Measurements from ENCODE around the gene IMP3. TPM values are rescaled to one million over a fixed set of nuclear protein-coding genes. Genes with fewer than 3 reads are reported as not detected.

The IMP3 gene
- total and polyA plus RNA-seq, 8 donors = 38.6 to 69.9 (median 45.1) TPM

DNA sequence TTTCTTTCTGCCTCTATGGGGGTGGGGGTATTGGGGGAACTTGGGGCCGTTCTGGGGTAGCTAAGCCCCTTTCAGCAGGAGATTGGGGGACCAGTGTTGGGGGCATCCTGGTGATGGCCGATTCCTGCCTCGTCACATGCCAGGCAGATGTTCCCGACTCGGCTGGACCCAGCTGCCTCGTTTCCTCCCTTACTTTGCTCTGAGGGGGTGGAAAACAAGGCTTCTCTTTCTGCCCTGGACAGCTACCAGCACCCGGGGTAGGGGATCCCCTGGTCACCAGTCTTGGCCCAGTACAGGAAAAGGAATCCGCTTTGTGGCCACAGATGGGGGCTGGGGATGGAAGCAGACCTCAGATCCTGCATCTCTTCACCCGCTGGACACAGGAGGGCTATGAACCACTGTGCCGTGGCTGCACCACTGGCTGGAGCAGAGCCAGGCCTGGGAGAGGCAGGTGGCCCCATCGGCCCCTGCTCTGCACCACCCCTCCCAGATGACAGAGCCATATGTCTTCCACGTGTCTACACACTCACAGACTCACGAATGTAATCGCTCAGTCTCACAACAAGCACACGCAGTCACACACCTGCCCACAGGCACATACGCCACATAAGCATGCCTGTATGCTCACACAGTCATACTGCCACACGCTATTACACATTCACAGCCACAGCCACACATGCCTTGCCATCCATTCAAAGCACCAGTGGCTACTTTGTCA is 20.1 kb upstream of the IMP3 start:
- DNase-seq (no peak), ATAC-seq (no peak)
- TF ChIP-seq CTCF (IDR thresholded peaks at IDR 0.05) = no peak
- intact Hi-C loops (cut with DNase I) = no loop called here
- Histone ChIP-seq H3K9me3 (no peaks in the 10 kb centered on the region), H3K27ac (peak overlapping the region; percentile 74 to 86), H3K4me1 (peaks cover 10 to 24% of the 10 kb centered on the region in 2 donors), H3K36me3 (peaks cover 0 to 22% of the 10 kb centered on the region in 2 donors), H3K4me3 (no peak overlapping the region), H3K27me3 (no peaks in the 10 kb centered on the region)

DNA sequence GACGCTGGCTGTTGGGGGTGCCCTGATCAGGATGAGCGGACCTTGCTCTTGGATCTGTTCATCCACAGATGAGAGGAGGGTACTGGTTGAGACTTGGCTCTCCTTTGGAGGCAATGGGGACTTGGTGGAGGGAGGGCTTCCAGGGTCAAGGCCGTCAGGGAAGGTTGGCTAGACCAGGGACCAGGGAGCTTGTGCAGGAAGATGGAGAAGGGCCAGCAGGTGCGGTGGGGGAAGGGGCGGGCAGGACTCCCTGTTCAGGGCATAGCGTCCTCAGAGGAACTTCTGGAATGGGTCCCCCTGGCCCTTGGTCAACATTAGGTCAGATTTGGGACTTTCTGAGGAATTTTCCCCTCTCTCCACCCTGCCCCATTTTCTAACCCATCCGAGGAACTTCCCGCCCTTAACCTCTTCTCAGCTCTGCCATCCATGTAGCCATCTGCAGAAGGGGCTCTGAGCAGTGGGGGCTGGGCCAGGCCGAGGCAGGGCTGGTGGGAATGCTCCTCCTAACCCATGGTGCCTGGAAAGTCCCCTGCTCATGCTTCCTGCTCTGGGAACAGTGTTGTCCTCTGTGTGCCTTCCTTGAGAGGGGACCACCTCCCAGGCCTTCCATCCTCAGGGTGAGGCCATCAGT is 19.2 kb upstream of the IMP3 start:
- DNase-seq = peak in 1 of 4 donors; percentile 37
- Histone ChIP-seq H3K9me3 (no peaks in the 10 kb centered on the region), H3K4me3 (no peak overlapping the region), H3K27ac (no peak overlapping the region), H3K27me3 (no peaks in the 10 kb centered on the region), H3K4me1 (peaks cover 10 to 33% of the 10 kb centered on the region in 2 donors), H3K36me3 (peaks cover 0 to 22% of the 10 kb centered on the region in 2 donors)
- no peak for TF ChIP-seq CTCF (IDR thresholded peaks at IDR 0.05)
- intact Hi-C loops (cut with DNase I) = no loop called here
- no peak for ATAC-seq

DNA sequence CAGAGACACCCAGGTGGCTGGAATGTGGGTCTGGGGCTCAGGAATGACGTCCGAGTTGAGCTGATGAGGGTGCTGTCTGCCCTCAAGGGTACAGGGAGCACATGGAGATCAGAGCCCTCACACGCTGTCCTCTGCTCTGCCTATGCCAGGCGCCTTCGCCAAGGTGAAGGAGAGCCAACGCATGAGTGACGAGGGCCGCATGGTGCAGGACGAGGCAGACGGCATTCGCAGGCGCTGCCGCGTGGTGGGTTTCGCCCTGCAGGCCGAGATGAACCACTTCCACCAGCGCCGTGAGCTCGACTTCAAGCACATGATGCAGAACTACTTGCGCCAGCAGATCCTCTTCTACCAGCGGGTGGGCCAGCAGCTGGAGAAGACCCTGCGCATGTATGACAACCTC is 16.8 kb upstream of the IMP3 start:
- Histone ChIP-seq H3K36me3 (peaks cover 0 to 22% of the 10 kb centered on the region in 2 donors), H3K9me3 (no peaks in the 10 kb centered on the region), H3K4me3 (no peak overlapping the region), H3K27me3 (no peaks in the 10 kb centered on the region), H3K4me1 (peaks cover 24 to 56% of the 10 kb centered on the region in 2 donors), H3K27ac (no peak overlapping the region)
- DNase-seq (no peak), ATAC-seq (no peak)
- no peak for TF ChIP-seq CTCF (IDR thresholded peaks at IDR 0.05)
- intact Hi-C loops (cut with DNase I) = no loop called here

GRCh38 chr15:75656331-75656730 is 16.3 kb upstream of the IMP3 start:
- H3K27me3 ChIP-seq = no peaks in the 10 kb centered on the region
- H3K36me3 ChIP-seq = peaks cover 0 to 22% of the 10 kb centered on the region in 2 donors
- ATAC-seq (no peak), DNase-seq (no peak)
- H3K4me1 ChIP-seq = peaks cover 26 to 60% of the 10 kb centered on the region in 2 donors
- no peak overlapping the region for H3K4me3 ChIP-seq
- no peaks in the 10 kb centered on the region for H3K9me3 ChIP-seq
- intact Hi-C loops (cut with DNase I) = no loop called here
- no peak for TF ChIP-seq CTCF (IDR thresholded peaks at IDR 0.05)
- no peak overlapping the region for H3K27ac ChIP-seq

GRCh38 chr15:75655931-75656330 is 15.9 kb upstream of the IMP3 start:
- H3K36me3 ChIP-seq = peaks cover 0 to 22% of the 10 kb centered on the region in 2 donors
- H3K4me3 ChIP-seq = no peak overlapping the region
- no peak for ATAC-seq
- intact Hi-C loops (cut with DNase I) = no loop called here
- H3K27ac ChIP-seq = no peak overlapping the region
- DNase-seq = no peak
- no peaks in the 10 kb centered on the region for H3K9me3 ChIP-seq
- no peak for TF ChIP-seq CTCF (IDR thresholded peaks at IDR 0.05)
- H3K27me3 ChIP-seq = no peaks in the 10 kb centered on the region
- peaks cover 28 to 63% of the 10 kb centered on the region in 2 donors for H3K4me1 ChIP-seq

Data from left lung (tissue), 10 donors.